Neural progenitor cell (in vitro differentiated cells): Measurements from ENCODE around the gene DNAJB11. TPM values are rescaled to one million over a fixed set of nuclear protein-coding genes. Genes with fewer than 3 reads are reported as not detected.

Experiments used
- DNase-seq: peaks from one replicate; pipeline ENCODE4 v3.0.0-alpha.2; 2016; ENCODE audit warnings: low spot score
- H2AFZ ChIP-seq: fragments of 200-600 bp; sonication (generic); replicated peaks from 2 replicates; pipeline ENCODE4 v1.6.1; 2016; ENCODE audit warnings: antibody characterized with exemption
- H3F3A ChIP-seq: fragments of 200-600 bp; sonication (generic); 2 replicates; pipeline ENCODE4 v1.6.1; 2016; ENCODE audit warnings: antibody characterized with exemption, low read depth
- H3K27ac ChIP-seq: fragments of 200-600 bp; sonication (generic); 2 replicates; pipeline ENCODE4 v1.5.1; 2016; ENCODE audit warnings: mild to moderate bottlenecking
- H3K27me3 ChIP-seq: fragments of 200-600 bp; sonication (generic); 2 replicates; pipeline ENCODE4 v1.6.1; 2016; ENCODE audit warnings: mild to moderate bottlenecking, moderate library complexity
- H3K36me3 ChIP-seq: fragments of 200-600 bp; sonication (generic); 2 replicates; pipeline ENCODE4 v1.5.1; 2016
- H3K4me1 ChIP-seq: fragments of 200-600 bp; sonication (generic); 2 replicates; pipeline ENCODE4 v1.6.1; 2016; ENCODE audit warnings: mixed run types
- H3K4me2 ChIP-seq: fragments of 200-600 bp; sonication (generic); 2 replicates; pipeline ENCODE4 v1.6.1; 2016
- H3K4me3 ChIP-seq: fragments of 200-600 bp; sonication (generic); 2 replicates; pipeline ENCODE4 v1.5.1; 2016
- H3K79me2 ChIP-seq: fragments of 200-600 bp; sonication (generic); 2 replicates; pipeline ENCODE4 v1.6.1; 2016; ENCODE audit warnings: low read depth
- H3K9ac ChIP-seq: fragments of 200-600 bp; sonication (generic); 2 replicates; pipeline ENCODE4 v1.6.1; 2016
- H3K9me3 ChIP-seq: fragments of 200-600 bp; sonication (generic); 2 replicates; pipeline ENCODE4 v1.5.1; 2016; ENCODE audit warnings: low read depth
- H4K20me1 ChIP-seq: fragments of 200-600 bp; sonication (generic); 2 replicates; pipeline ENCODE4 v1.6.1; 2016; ENCODE audit warnings: low read depth
- H3K27ac Mint-ChIP-seq: 3 replicates; pipeline ENCODE4 v1.8.0; 2021; ENCODE audit warnings: mixed read lengths
- H3K27me3 Mint-ChIP-seq: 2 replicates; pipeline ENCODE4 v1.8.0; 2022; ENCODE audit warnings: low read depth, mild to moderate bottlenecking, inconsistent platforms, moderate library complexity, mixed read lengths; ENCODE audit not compliant: insufficient read depth
- H3K36me3 Mint-ChIP-seq: 3 replicates; pipeline ENCODE4 v1.8.0; 2021; ENCODE audit warnings: mixed read lengths
- H3K4me1 Mint-ChIP-seq: 3 replicates; pipeline ENCODE4 v1.8.0; 2021; ENCODE audit warnings: mixed read lengths
- H3K4me3 Mint-ChIP-seq: 3 replicates; pipeline ENCODE4 v1.8.0; 2021; ENCODE audit warnings: mild to moderate bottlenecking, moderate library complexity, mixed read lengths
- H3K9me3 Mint-ChIP-seq: 3 replicates; pipeline ENCODE4 v1.8.0; 2020; ENCODE audit warnings: mixed read lengths
- CTCF ChIP-seq: fragments of 200-600 bp; sonication (generic); IDR thresholded peaks from 2 replicates; pipeline ENCODE4 v1.5.1; 2017; ENCODE audit warnings: antibody characterized with exemption, mild to moderate bottlenecking
- EZH2 ChIP-seq: fragments of 200-600 bp; sonication (generic); IDR thresholded peaks from 2 replicates; pipeline ENCODE4 v1.6.1; 2017; ENCODE audit warnings: antibody characterized with exemption, mild to moderate bottlenecking, moderate library complexity
- EZH2phosphoT487 ChIP-seq: fragments of 200-600 bp; sonication (generic); IDR thresholded peaks from 2 replicates; pipeline ENCODE4 v1.6.1; 2017; ENCODE audit warnings: antibody characterized with exemption
- total RNA-seq: library from RNA; depleted of rRNA; stranded (reverse); fragments of >200 nt; gene quantifications from 2 replicates; pipeline ENCODE4 v1.2.3, GENCODE V29; 2015; ENCODE audit warnings: low replicate concordance

Gene DNAJB11
- 52.7 and 73.0 TPM in 2 replicates for total RNA-seq

- no peaks in the 10 kb centered on the region for H3K9me3 Mint-ChIP-seq
- Histone ChIP-seq H4K20me1 (no peaks in the 10 kb centered on the region), H3F3A (peaks cover 14% of the 10 kb centered on the region), H3K9ac (peak within 1 kb of the TSS; percentile 94), H3K4me1 (peaks cover 6% of the 10 kb centered on the region), H3K9me3 (no peaks in the 10 kb centered on the region), H3K27me3 (no peaks in the 10 kb centered on the region), H2AFZ (peak within 1 kb of the TSS; percentile 74), H3K79me2 (peaks cover 54% of the 10 kb centered on the region), H3K36me3 (peaks cover 7% of the 10 kb centered on the region), H3K4me3 (peak within 1 kb of the TSS; percentile 78), H3K27ac (peak within 1 kb of the TSS; percentile 82), H3K4me2 (peak within 1 kb of the TSS; percentile 88)
- peak within 1 kb of the TSS; percentile 91 for H3K27ac Mint-ChIP-seq
- DNase-seq = peak; percentile 99
- peak within 1 kb of the TSS; percentile 97 for H3K4me3 Mint-ChIP-seq
- no peak for TF ChIP-seq EZH2phosphoT487
- no peak for TF ChIP-seq CTCF
- TF ChIP-seq EZH2 = no peak
- peaks cover 32% of the 10 kb centered on the region for H3K4me1 Mint-ChIP-seq
- peaks cover 6% of the 10 kb centered on the region for H3K27me3 Mint-ChIP-seq
- no peaks in the 10 kb centered on the region for H3K36me3 Mint-ChIP-seq
These were observed at the start of gene DNAJB11 for GRCh38 chr3:186570096-186570940. Gene DNAJB11, plus strand, starts transcription at chr3:186570720. Its CDS starts 178 bp downstream, at chr3:186570898.

- H3K27ac ChIP-seq = no peak overlapping the region
- no peaks in the 10 kb centered on the region for H3K27me3 ChIP-seq
- H2AFZ ChIP-seq = peak overlapping the region; percentile 60
- Mint-ChIP-seq H3K4me1 (peaks cover 73% of the 10 kb centered on the region), H3K4me3 (peak overlapping the region; percentile 68), H3K9me3 (peaks cover 6% of the 10 kb centered on the region), H3K27me3 (peaks cover 5% of the 10 kb centered on the region), H3K36me3 (no peaks in the 10 kb centered on the region), H3K27ac (peak overlapping the region; percentile 81)
- H3K4me1 ChIP-seq = peaks cover 39% of the 10 kb centered on the region
- DNase-seq = no peak
- H3F3A ChIP-seq = peaks cover 9% of the 10 kb centered on the region
- no peaks in the 10 kb centered on the region for H3K79me2 ChIP-seq
- no peak overlapping the region for H3K9ac ChIP-seq
- no peaks in the 10 kb centered on the region for H3K9me3 ChIP-seq
- H4K20me1 ChIP-seq = no peaks in the 10 kb centered on the region
- H3K36me3 ChIP-seq = no peaks in the 10 kb centered on the region
- no peak overlapping the region for H3K4me3 ChIP-seq
- peak overlapping the region; percentile 7 for H3K4me2 ChIP-seq
- TF ChIP-seq EZH2 (no peak), EZH2phosphoT487 (no peak), CTCF (no peak)
These were observed 49.3 kb upstream of the DNAJB11 start for GRCh38 chr3:186520957-186521842.

GRCh38 chr3:186523022-186523421, 47.5 kb upstream of the DNAJB11 start:
- no peak overlapping the region for H3K9ac ChIP-seq
- H3K4me2 ChIP-seq = no peak overlapping the region
- no peak for DNase-seq
- H3K27me3 ChIP-seq = no peaks in the 10 kb centered on the region
- no peak overlapping the region for H2AFZ ChIP-seq
- Mint-ChIP-seq H3K4me3 (no peak overlapping the region), H3K27ac (peak overlapping the region; percentile 57), H3K4me1 (peaks cover 65% of the 10 kb centered on the region), H3K36me3 (no peaks in the 10 kb centered on the region), H3K9me3 (peaks cover 13% of the 10 kb centered on the region), H3K27me3 (peaks cover 7% of the 10 kb centered on the region)
- H3K4me1 ChIP-seq = peaks cover 36% of the 10 kb centered on the region
- no peaks in the 10 kb centered on the region for H3K79me2 ChIP-seq
- H3K36me3 ChIP-seq = no peaks in the 10 kb centered on the region
- no peaks in the 10 kb centered on the region for H4K20me1 ChIP-seq
- H3F3A ChIP-seq = peaks cover 9% of the 10 kb centered on the region
- H3K9me3 ChIP-seq = no peaks in the 10 kb centered on the region
- no peak overlapping the region for H3K27ac ChIP-seq
- TF ChIP-seq CTCF (no peak), EZH2phosphoT487 (no peak), EZH2 (no peak)
- H3K4me3 ChIP-seq = no peak overlapping the region
